WTC11 (cell line): ENCODE data around the gene DDB1.

Source experiments
- JAZF1 ChIP-seq: fragments of 250-450 bp; sonication (Bioruptor Pico); IDR thresholded peaks from 2 replicates; pipeline ENCODE4 v1.9.0; 2021; ENCODE audit warnings: moderate library complexity, mild to moderate bottlenecking, inconsistent platforms
- SP1 ChIP-seq: sonication (generic); formaldehyde crosslinking; conservative IDR thresholded peaks from 2 replicates; pipeline ENCODE4 v1.8.1; 2022; ENCODE audit warnings: missing genetic modification reagents
- TF ChIP-seq, protein P1 (sequence below): sonication (generic); formaldehyde crosslinking; IDR thresholded peaks from 2 replicates; pipeline ENCODE4 v1.8.0; 2022; ENCODE audit warnings: missing genetic modification reagents
- TF ChIP-seq, protein P2 (sequence below): fragments of 200-600 bp; IDR thresholded peaks from 2 replicates; pipeline ENCODE4 v1.8.0; 2022; ENCODE audit warnings: antibody characterized with exemption
- TF ChIP-seq, protein P3 (sequence below): sonication (generic); formaldehyde crosslinking; IDR thresholded peaks from 2 replicates; pipeline ENCODE4 v1.8.0; 2022; ENCODE audit warnings: mild to moderate bottlenecking, missing genetic modification reagents
- TF ChIP-seq, protein P4 (sequence below): sonication (generic); formaldehyde crosslinking; IDR thresholded peaks from 2 replicates; pipeline ENCODE4 v1.8.1; 2023; ENCODE audit warnings: mild to moderate bottlenecking, missing genetic modification reagents
- TF ChIP-seq, protein P5 (sequence below): sonication (generic); formaldehyde crosslinking; IDR thresholded peaks from 2 replicates; pipeline ENCODE4 v1.8.1; 2023; ENCODE audit warnings: mild to moderate bottlenecking, moderate library complexity, missing genetic modification reagents
- TF ChIP-seq, protein P6 (sequence below): sonication (generic); formaldehyde crosslinking; IDR thresholded peaks from 2 replicates; pipeline ENCODE4 v1.8.0; 2023; ENCODE audit warnings: missing genetic modification reagents

DNA sequence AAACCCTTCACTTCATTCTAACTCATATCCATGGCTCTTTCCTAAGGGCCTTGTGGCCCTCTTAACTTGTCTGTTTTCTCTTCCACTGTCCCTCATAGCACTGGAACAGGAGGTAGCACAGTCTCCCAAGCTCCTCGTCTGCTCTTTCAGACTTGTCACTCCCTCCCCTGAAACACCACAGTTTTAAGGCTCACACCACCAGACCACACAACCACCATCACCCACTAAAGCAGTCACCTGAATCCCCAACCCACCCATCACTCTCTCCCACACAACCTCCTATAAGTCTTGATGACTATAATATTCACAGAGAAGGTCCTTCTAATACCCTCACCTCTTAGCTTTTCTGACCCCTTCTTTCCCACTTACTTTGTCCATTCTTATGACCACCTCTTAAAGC is 26.7 kb downstream of the DDB1 start:
- TF ChIP-seq, protein P1, sequence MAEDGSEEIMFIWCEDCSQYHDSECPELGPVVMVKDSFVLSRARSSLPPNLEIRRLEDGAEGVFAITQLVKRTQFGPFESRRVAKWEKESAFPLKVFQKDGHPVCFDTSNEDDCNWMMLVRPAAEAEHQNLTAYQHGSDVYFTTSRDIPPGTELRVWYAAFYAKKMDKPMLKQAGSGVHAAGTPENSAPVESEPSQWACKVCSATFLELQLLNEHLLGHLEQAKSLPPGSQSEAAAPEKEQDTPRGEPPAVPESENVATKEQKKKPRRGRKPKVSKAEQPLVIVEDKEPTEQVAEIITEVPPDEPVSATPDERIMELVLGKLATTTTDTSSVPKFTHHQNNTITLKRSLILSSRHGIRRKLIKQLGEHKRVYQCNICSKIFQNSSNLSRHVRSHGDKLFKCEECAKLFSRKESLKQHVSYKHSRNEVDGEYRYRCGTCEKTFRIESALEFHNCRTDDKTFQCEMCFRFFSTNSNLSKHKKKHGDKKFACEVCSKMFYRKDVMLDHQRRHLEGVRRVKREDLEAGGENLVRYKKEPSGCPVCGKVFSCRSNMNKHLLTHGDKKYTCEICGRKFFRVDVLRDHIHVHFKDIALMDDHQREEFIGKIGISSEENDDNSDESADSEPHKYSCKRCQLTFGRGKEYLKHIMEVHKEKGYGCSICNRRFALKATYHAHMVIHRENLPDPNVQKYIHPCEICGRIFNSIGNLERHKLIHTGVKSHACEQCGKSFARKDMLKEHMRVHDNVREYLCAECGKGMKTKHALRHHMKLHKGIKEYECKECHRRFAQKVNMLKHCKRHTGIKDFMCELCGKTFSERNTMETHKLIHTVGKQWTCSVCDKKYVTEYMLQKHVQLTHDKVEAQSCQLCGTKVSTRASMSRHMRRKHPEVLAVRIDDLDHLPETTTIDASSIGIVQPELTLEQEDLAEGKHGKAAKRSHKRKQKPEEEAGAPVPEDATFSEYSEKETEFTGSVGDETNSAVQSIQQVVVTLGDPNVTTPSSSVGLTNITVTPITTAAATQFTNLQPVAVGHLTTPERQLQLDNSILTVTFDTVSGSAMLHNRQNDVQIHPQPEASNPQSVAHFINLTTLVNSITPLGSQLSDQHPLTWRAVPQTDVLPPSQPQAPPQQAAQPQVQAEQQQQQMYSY (CRISPR knock-in tag) = no peak
- TF ChIP-seq, protein P2, sequence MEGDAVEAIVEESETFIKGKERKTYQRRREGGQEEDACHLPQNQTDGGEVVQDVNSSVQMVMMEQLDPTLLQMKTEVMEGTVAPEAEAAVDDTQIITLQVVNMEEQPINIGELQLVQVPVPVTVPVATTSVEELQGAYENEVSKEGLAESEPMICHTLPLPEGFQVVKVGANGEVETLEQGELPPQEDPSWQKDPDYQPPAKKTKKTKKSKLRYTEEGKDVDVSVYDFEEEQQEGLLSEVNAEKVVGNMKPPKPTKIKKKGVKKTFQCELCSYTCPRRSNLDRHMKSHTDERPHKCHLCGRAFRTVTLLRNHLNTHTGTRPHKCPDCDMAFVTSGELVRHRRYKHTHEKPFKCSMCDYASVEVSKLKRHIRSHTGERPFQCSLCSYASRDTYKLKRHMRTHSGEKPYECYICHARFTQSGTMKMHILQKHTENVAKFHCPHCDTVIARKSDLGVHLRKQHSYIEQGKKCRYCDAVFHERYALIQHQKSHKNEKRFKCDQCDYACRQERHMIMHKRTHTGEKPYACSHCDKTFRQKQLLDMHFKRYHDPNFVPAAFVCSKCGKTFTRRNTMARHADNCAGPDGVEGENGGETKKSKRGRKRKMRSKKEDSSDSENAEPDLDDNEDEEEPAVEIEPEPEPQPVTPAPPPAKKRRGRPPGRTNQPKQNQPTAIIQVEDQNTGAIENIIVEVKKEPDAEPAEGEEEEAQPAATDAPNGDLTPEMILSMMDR = no peak
- TF ChIP-seq, protein P3, sequence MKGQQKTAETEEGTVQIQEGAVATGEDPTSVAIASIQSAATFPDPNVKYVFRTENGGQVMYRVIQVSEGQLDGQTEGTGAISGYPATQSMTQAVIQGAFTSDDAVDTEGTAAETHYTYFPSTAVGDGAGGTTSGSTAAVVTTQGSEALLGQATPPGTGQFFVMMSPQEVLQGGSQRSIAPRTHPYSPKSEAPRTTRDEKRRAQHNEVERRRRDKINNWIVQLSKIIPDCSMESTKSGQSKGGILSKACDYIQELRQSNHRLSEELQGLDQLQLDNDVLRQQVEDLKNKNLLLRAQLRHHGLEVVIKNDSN (CRISPR knock-in tag) = no peak
- TF ChIP-seq JAZF1 (CRISPR knock-in tag) (no peak), SP1 (CRISPR knock-in tag) (no peak)
- TF ChIP-seq, protein P4, sequence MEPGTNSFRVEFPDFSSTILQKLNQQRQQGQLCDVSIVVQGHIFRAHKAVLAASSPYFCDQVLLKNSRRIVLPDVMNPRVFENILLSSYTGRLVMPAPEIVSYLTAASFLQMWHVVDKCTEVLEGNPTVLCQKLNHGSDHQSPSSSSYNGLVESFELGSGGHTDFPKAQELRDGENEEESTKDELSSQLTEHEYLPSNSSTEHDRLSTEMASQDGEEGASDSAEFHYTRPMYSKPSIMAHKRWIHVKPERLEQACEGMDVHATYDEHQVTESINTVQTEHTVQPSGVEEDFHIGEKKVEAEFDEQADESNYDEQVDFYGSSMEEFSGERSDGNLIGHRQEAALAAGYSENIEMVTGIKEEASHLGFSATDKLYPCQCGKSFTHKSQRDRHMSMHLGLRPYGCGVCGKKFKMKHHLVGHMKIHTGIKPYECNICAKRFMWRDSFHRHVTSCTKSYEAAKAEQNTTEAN = no peak
- TF ChIP-seq, protein P5, sequence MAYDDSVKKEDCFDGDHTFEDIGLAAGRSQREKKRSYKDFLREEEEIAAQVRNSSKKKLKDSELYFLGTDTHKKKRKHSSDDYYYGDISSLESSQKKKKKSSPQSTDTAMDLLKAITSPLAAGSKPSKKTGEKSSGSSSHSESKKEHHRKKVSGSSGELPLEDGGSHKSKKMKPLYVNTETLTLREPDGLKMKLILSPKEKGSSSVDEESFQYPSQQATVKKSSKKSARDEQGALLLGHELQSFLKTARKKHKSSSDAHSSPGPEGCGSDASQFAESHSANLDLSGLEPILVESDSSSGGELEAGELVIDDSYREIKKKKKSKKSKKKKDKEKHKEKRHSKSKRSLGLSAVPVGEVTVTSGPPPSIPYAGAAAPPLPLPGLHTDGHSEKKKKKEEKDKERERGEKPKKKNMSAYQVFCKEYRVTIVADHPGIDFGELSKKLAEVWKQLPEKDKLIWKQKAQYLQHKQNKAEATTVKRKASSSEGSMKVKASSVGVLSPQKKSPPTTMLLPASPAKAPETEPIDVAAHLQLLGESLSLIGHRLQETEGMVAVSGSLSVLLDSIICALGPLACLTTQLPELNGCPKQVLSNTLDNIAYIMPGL = no peak
- TF ChIP-seq, protein P6, sequence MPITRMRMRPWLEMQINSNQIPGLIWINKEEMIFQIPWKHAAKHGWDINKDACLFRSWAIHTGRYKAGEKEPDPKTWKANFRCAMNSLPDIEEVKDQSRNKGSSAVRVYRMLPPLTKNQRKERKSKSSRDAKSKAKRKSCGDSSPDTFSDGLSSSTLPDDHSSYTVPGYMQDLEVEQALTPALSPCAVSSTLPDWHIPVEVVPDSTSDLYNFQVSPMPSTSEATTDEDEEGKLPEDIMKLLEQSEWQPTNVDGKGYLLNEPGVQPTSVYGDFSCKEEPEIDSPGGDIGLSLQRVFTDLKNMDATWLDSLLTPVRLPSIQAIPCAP (CRISPR knock-in tag) = no peak
